GM12878 (cell line): ENCODE data around the gene MAF. TPM values are rescaled to one million over a fixed set of nuclear protein-coding genes. Genes with fewer than 3 reads are reported as not detected.

Source experiments
- ATAC-seq: fragments of 200-7000 bp; cut with Tn5 transposase; 3 replicates; pipeline ENCODE4 v1.9.1; 2020; ENCODE audit warnings: mild to moderate bottlenecking, moderate library complexity
- BruUV-seq: library from RNA; stranded (reverse); fragments of 400-500 nt; replicated peaks from 2 replicates; lab custom pipeline; 2021; lab: Mats Ljungman, UMichigan
- CTCF ChIA-PET: fragments of 300-600 bp; sonication (Branson Sonifier 250); formaldehyde crosslinking; extraction: SDS; loops from one replicate; lab custom pipeline; 2021; ENCODE audit warnings: inconsistent platforms; lab: Yijun Ruan, JAX
- POLR2A ChIA-PET: fragments of 350-600 bp; formaldehyde crosslinking; extraction: SDS; loops from one replicate; lab custom pipeline; 2021; ENCODE audit warnings: inconsistent platforms; lab: Charles Lee
- RAD21 ChIA-PET: fragments of 300-600 bp; sonication (Branson Sonifier 250); formaldehyde crosslinking; loops from one replicate; lab custom pipeline; 2023; ENCODE audit warnings: antibody characterized with exemption; ENCODE audit not compliant: unreplicated experiment; lab: Charles Lee
- SMC1A ChIA-PET: fragments of 300-600 bp; sonication (Branson Sonifier 250); formaldehyde crosslinking; loops from one replicate; lab custom pipeline; 2023; ENCODE audit not compliant: unreplicated experiment, uncharacterized antibody; lab: Charles Lee
- DNase-seq: peaks from one replicate; pipeline ENCODE4 v3.0.0-alpha.2; 2011; ENCODE audit warnings: low read depth, low spot score
- FAIRE-seq: peaks from 3 replicates; lab custom pipeline; 2011; peaks lifted over from hg19 to GRCh38; lab: Jason Lieb, UNC
- H2AFZ ChIP-seq: 2 replicates; pipeline ENCODE4 v1.6.0; 2011; ENCODE audit warnings: low read depth, low read length, control low read depth; ENCODE audit not compliant: control insufficient read depth
- H3K27ac ChIP-seq: 2 replicates; pipeline ENCODE4 v1.5.1; 2011; ENCODE audit warnings: control low read depth; ENCODE audit not compliant: control insufficient read depth, insufficient read depth
- H3K27me3 ChIP-seq, 2 experiments: replicated peaks in 1 of 2; 2 replicates each; pipeline versions ENCODE4 v1.6.0 to v1.6.1; 2011; ENCODE audit warnings: low read length in 1 of 2; ENCODE audit not compliant: control insufficient read depth in 2 of 2, insufficient read depth in 2 of 2
- H3K36me3 ChIP-seq, 2 experiments: 2 replicates each; pipeline ENCODE4 v1.5.1; 2011; ENCODE audit warnings: low read length in 1 of 2; ENCODE audit not compliant: control insufficient read depth in 2 of 2, insufficient read depth in 2 of 2
- H3K4me1 ChIP-seq: 2 replicates; pipeline ENCODE4 v1.6.1; 2011; ENCODE audit warnings: mild to moderate bottlenecking, low read length, moderate library complexity, mixed read lengths; ENCODE audit not compliant: control insufficient read depth, insufficient read depth
- H3K4me2 ChIP-seq: 2 replicates; pipeline ENCODE4 v1.6.0; 2011; ENCODE audit warnings: control low read depth; ENCODE audit not compliant: control insufficient read depth, insufficient read depth
- H3K4me3 ChIP-seq: fragments of 200-600 bp; sonication (generic); 2 replicates; pipeline ENCODE4 v1.5.1; 2016
- H3K79me2 ChIP-seq: 2 replicates; pipeline ENCODE4 v1.6.0; 2011; ENCODE audit warnings: low read length; ENCODE audit not compliant: control insufficient read depth, insufficient read depth
- H3K9ac ChIP-seq: 2 replicates; pipeline ENCODE4 v1.8.0; 2011; ENCODE audit warnings: low read length, control low read depth, mixed read lengths; ENCODE audit not compliant: control insufficient read depth, insufficient read depth
- H3K9me3 ChIP-seq: replicated peaks from 3 replicates; pipeline ENCODE4 v1.5.1; 2011; ENCODE audit warnings: mild to moderate bottlenecking, low read length; ENCODE audit not compliant: control insufficient read depth, insufficient read depth
- H4K20me1 ChIP-seq: 2 replicates; pipeline ENCODE4 v1.6.0; 2011; ENCODE audit not compliant: control insufficient read depth, insufficient read depth
- FOS ChIP-seq: IDR thresholded peaks from 3 replicates; pipeline ENCODE4 v1.6.1; 2011; ENCODE audit warnings: borderline replicate concordance; ENCODE audit not compliant: insufficient read length; ENCODE audit errors: extremely low read depth
- GATAD2B ChIP-seq: fragments of 450-650 bp; conservative IDR thresholded peaks from 2 replicates; pipeline ENCODE4 v1.6.1; 2017; ENCODE audit warnings: low read depth, mild to moderate bottlenecking, moderate library complexity
- POLR2AphosphoS5 ChIP-seq: IDR thresholded peaks from 2 replicates; pipeline ENCODE4 v1.6.1; 2011; ENCODE audit warnings: mild to moderate bottlenecking, low read length, inconsistent platforms
- SMC3 ChIP-seq: IDR thresholded peaks from 2 replicates; pipeline ENCODE4 v1.6.1; 2011; ENCODE audit warnings: low read length, improper control_type of control experiment, borderline replicate concordance
- WGBS: methylation state at CpG from one replicate; pipeline ENCODE4 v1.1.6; 2016; ENCODE audit warnings: low lambda C conversion rate; ENCODE audit not compliant: insufficient replicate concordance, insufficient coverage; ENCODE audit errors: missing lambda C conversion rate; 5-methylcytosine and 5-hydroxymethylcytosine counted together
- in situ Hi-C: fragments of 300-500 bp; cut with MboI; formaldehyde crosslinking; loops from 9 replicates; pipeline ENCODE4 v1.14.3; 2018; ENCODE audit warnings: mixed read lengths
- intact Hi-C: fragments of 100-400 bp; cut with micrococcal nuclease; formaldehyde crosslinking; loops from one replicate; pipeline ENCODE4 v1.14.2; 2022; ENCODE audit not compliant: unreplicated experiment
- polyA plus RNA-seq, 11 experiments: library from polyadenylated mRNA; depleted of rRNA in 4 of 11; unstranded in 6 of 11; stranded (reverse) in 5 of 11; fragments of >200 nt; fragmentation: Nextera tagmentation in 4 of 11; fragmentation: Illumina TruSeq in 1 of 11; extraction: Ambion mirVana in 4 of 11; extraction: Trizol in 1 of 11; gene quantifications; 1 replicate in 1 of 11; 2 replicates in 10 of 11; pipeline versions ENCODE4 v1.2.1 to v1.2.3, GENCODE V29; 2011 to 2016; ENCODE audit warnings: inconsistent platforms in 2 of 11, missing spikeins in 2 of 11, low read depth in 1 of 11
- total RNA-seq, 4 experiments: library from RNA; depleted of rRNA in 3 of 4; stranded (reverse); fragments of >200 nt in 3 of 4; fragmentation: Illumina TruSeq in 1 of 4; extraction: Trizol in 1 of 4; gene quantifications; 2 replicates each; pipeline versions ENCODE4 v1.2.1 to v1.2.3, GENCODE V29; 2013 to 2021

MAF gene
- total and polyA plus RNA-seq, 10 of the 15 experiments (the other 5 are each of a cell fraction or from before 2014, with no cell fraction given): 0.03 to 0.13 TPM; not detected in 8

DNA sequence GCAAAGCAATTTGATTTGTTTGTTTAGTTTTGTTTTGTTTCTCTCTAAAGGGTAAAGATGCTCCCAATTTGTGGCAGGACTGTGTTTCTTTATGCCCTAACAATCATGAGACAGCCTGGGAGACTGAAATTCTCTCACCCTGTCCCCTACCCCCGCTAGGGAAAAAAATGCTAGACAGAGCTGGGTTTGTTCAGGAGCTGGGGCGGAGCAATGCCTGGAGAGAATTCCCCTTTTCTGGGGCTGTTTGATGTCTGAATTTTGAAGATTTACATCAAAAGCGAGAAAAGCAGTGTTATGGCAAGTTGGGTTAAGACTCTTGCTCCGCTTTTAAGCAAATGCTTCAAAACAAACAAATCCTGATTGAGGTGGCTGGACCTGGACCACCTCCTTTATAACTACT, 8.4 kb downstream of the MAF start:
- BruUV-seq: no TSS peak
- Histone ChIP-seq H3K4me2 (no peak overlapping the region), H3K27ac (no peak overlapping the region), H3K79me2 (no peaks in the 10 kb centered on the region), H3K9ac (no peak overlapping the region), H3K36me3 (no peaks in the 10 kb centered on the region), H3K4me3 (no peak overlapping the region), H4K20me1 (no peaks in the 10 kb centered on the region), H2AFZ (no peak overlapping the region), H3K9me3 (no peaks in the 10 kb centered on the region), H3K4me1 (no peaks in the 10 kb centered on the region), H3K27me3 (peaks cover 0 to 5% of the 10 kb centered on the region in 2 experiments; a peak in 1 of 4 replicates)
- ChIA-PET CTCF (no interaction called here), POLR2A (no interaction called here), SMC1A (no interaction called here), RAD21 (no interaction called here)
- no peak for ATAC-seq
- in situ Hi-C loops (no loop called here), intact Hi-C loops (no loop called here)
- no peak for FAIRE-seq
- TF ChIP-seq POLR2AphosphoS5: no peak
- no peak for TF ChIP-seq FOS
- 30% methylated on average over 4 of the region's 4 CpGs for WGBS
- no peak for DNase-seq

DNA sequence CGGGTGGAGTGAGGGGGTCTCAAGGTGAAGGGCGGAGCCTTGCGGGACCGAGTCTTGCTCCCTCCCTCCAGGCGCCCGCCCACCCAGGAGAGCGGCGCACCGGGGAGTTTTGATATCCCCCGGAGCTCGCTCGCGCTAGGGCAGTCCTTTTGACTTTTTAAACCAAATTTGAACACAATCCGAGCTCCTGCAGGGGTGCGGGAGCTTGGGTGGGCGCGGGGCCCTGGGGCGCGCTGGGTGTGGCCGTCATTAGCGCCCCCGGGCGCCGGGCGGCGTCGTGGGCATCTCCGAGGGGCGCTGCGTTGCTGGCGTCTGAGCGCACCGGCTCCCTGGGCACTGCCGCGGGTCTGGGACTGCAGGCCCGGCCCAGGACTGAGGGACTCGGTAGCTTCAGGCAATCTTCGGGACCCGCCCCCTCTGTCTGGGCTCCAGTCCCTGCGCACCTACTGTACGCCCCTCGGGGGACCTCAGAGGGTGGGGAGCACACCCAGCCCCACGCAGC, 10.9 kb downstream of the MAF start:
- ChIA-PET POLR2A (no interaction called here), CTCF (no interaction called here), RAD21 (no interaction called here), SMC1A (no interaction called here)
- H3K4me2 ChIP-seq: no peak overlapping the region
- H3K9me3 ChIP-seq: no peaks in the 10 kb centered on the region
- H2AFZ ChIP-seq: no peak overlapping the region
- ATAC-seq: no peak
- WGBS: 35% methylated on average over 33 of the region's 43 CpGs
- in situ Hi-C loops (no loop called here), intact Hi-C loops (no loop called here)
- H3K9ac ChIP-seq: no peak overlapping the region
- BruUV-seq: no TSS peak
- H3K27ac ChIP-seq: no peak overlapping the region
- no peaks in the 10 kb centered on the region for H3K4me1 ChIP-seq
- no peak overlapping the region for H3K4me3 ChIP-seq
- peaks cover 1 to 5% of the 10 kb centered on the region in 2 experiments; a peak in 2 of 4 replicates for H3K27me3 ChIP-seq
- no peak for DNase-seq
- H3K36me3 ChIP-seq: no peaks in the 10 kb centered on the region
- TF ChIP-seq SMC3 (no peak), GATAD2B (no peak)
- no peak for FAIRE-seq
- H3K79me2 ChIP-seq: no peaks in the 10 kb centered on the region
- H4K20me1 ChIP-seq: no peaks in the 10 kb centered on the region
